ENCODE measurements around the gene TAS2R13.
A peak's percentile ranks its signal among the peaks of the same experiment; 100 is the strongest.

Gene TAS2R13

GRCh38 chr12:10891937-10892336, 17.4 kb downstream of the TAS2R13 start:
- TF ChIP-seq, protein P1, sequence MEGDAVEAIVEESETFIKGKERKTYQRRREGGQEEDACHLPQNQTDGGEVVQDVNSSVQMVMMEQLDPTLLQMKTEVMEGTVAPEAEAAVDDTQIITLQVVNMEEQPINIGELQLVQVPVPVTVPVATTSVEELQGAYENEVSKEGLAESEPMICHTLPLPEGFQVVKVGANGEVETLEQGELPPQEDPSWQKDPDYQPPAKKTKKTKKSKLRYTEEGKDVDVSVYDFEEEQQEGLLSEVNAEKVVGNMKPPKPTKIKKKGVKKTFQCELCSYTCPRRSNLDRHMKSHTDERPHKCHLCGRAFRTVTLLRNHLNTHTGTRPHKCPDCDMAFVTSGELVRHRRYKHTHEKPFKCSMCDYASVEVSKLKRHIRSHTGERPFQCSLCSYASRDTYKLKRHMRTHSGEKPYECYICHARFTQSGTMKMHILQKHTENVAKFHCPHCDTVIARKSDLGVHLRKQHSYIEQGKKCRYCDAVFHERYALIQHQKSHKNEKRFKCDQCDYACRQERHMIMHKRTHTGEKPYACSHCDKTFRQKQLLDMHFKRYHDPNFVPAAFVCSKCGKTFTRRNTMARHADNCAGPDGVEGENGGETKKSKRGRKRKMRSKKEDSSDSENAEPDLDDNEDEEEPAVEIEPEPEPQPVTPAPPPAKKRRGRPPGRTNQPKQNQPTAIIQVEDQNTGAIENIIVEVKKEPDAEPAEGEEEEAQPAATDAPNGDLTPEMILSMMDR (IDR thresholded peaks at IDR 0.05; ENCODE audit: extremely low read depth, insufficient read depth, missing control alignments), result no peak
- DNase-seq (ENCODE audit: low spot score), result no peak
- in situ Hi-C loops (cut with MboI; ENCODE audit: low pct_unique_long_range_greater_than_20kb, low sequenced_read_pairs, unreplicated experiment), result no loop called here

GRCh38 chr12:10889226-10889625, 20.1 kb downstream of the TAS2R13 start:
- TF ChIP-seq, protein P1 (IDR thresholded peaks at IDR 0.05; ENCODE audit: extremely low read depth, insufficient read depth, missing control alignments), result no peak
- in situ Hi-C loops (cut with MboI; ENCODE audit: low pct_unique_long_range_greater_than_20kb, low sequenced_read_pairs, unreplicated experiment), result no loop called here
- no peak for DNase-seq (ENCODE audit: low spot score)

GRCh38 chr12:10884086-10884725, 25.2 kb downstream of the TAS2R13 start, which contains the start of gene PRH1:
Gene PRH1 (minus strand): TSS chr12:10884255. CDS start chr12:10884217, 38 bp downstream.
- in situ Hi-C loops (cut with MboI; ENCODE audit: low pct_unique_long_range_greater_than_20kb, low sequenced_read_pairs, unreplicated experiment), result no loop called here
- DNase-seq (ENCODE audit: low spot score), result no peak
- TF ChIP-seq, protein P1 (IDR thresholded peaks at IDR 0.05; ENCODE audit: extremely low read depth, insufficient read depth, missing control alignments), result no peak

GRCh38 chr12:10873378-10873777, 36.0 kb downstream of the TAS2R13 start:
- TF ChIP-seq, protein P1 (IDR thresholded peaks at IDR 0.05; ENCODE audit: extremely low read depth, insufficient read depth, missing control alignments), result no peak
- DNase-seq (ENCODE audit: low spot score), result no peak
- in situ Hi-C loops (cut with MboI; ENCODE audit: low pct_unique_long_range_greater_than_20kb, low sequenced_read_pairs, unreplicated experiment), result no loop called here

GRCh38 chr12:10867381-10867780, 42.0 kb downstream of the TAS2R13 start:
- in situ Hi-C loops (cut with MboI; ENCODE audit: low pct_unique_long_range_greater_than_20kb, low sequenced_read_pairs, unreplicated experiment), result no loop called here
- DNase-seq (ENCODE audit: low spot score), result no peak
- TF ChIP-seq, protein P1 (IDR thresholded peaks at IDR 0.05; ENCODE audit: extremely low read depth, insufficient read depth, missing control alignments), result peak; percentile 17

GRCh38 chr12:10863512-10864218, 45.7 kb downstream of the TAS2R13 start:
- in situ Hi-C loops (cut with MboI; ENCODE audit: low pct_unique_long_range_greater_than_20kb, low sequenced_read_pairs, unreplicated experiment), result no loop called here
- DNase-seq (ENCODE audit: low spot score), result no peak
- TF ChIP-seq, protein P1 (IDR thresholded peaks at IDR 0.05; ENCODE audit: extremely low read depth, insufficient read depth, missing control alignments), result no peak

Measured in GM13977 (cell line).